HG03060 (cell line): ENCODE results near the gene CD8A.

Experiments
- ATAC-seq: cut with Tn5 transposase; IDR thresholded peaks from one replicate; pipeline ENCODE4 v1.9.1; 2021; ENCODE audit warnings: low read depth, moderate number of reproducible peaks; ENCODE audit not compliant: unreplicated experiment

The CD8A gene

GRCh38 chr2:86781363-86781762 is 9.3 kb downstream of the CD8A start:
- no peak for ATAC-seq

- ATAC-seq = no peak
These were observed 10.7 kb downstream of the CD8A start for GRCh38 chr2:86779971-86780370.

- ATAC-seq = no peak
These were observed 11.8 kb downstream of the CD8A start for GRCh38 chr2:86778957-86779356.

- no peak for ATAC-seq
These were observed 14.2 kb downstream of the CD8A start for GRCh38 chr2:86776532-86776931.

GRCh38 chr2:86775338-86775737 is 15.4 kb downstream of the CD8A start:
- no peak for ATAC-seq

GRCh38 chr2:86774862-86775261 is 15.9 kb downstream of the CD8A start:
- no peak for ATAC-seq

GRCh38 chr2:86772611-86773010 is 18.1 kb downstream of the CD8A start:
- no peak for ATAC-seq

- ATAC-seq = no peak
These were observed 19.9 kb downstream of the CD8A start for GRCh38 chr2:86770816-86771301.

GRCh38 chr2:86769838-86770237 is 20.9 kb downstream of the CD8A start:
- no peak for ATAC-seq

- no peak for ATAC-seq
These were observed 22.3 kb downstream of the CD8A start for GRCh38 chr2:86768189-86768949.

- no peak for ATAC-seq
These were observed 25.4 kb downstream of the CD8A start for GRCh38 chr2:86765310-86765695.

GRCh38 chr2:86764661-86765309 is 25.9 kb downstream of the CD8A start:
- no peak for ATAC-seq

GRCh38 chr2:86760371-86760770 is 30.3 kb downstream of the CD8A start:
- no peak for ATAC-seq

- ATAC-seq = no peak
These were observed 32.3 kb downstream of the CD8A start for GRCh38 chr2:86758405-86758804.

GRCh38 chr2:86753606-86754005 is 37.1 kb downstream of the CD8A start:
- no peak for ATAC-seq

GRCh38 chr2:86752934-86753333 is 37.8 kb downstream of the CD8A start:
- no peak for ATAC-seq

GRCh38 chr2:86751778-86752177 is 38.9 kb downstream of the CD8A start:
- no peak for ATAC-seq

- ATAC-seq = no peak
These were observed 40.4 kb downstream of the CD8A start for GRCh38 chr2:86750240-86750839.

GRCh38 chr2:86747711-86748639 is 42.7 kb downstream of the CD8A start:
- peak; percentile 47 for ATAC-seq

- no peak for ATAC-seq
These were observed 43.8 kb downstream of the CD8A start for GRCh38 chr2:86746939-86747338.

GRCh38 chr2:86744152-86744551 is 46.6 kb downstream of the CD8A start:
- no peak for ATAC-seq
